Kidney epithelial cell (primary cell): ENCODE measurements around the gene CTXN1. TPM values are rescaled to one million over a fixed set of nuclear protein-coding genes. Genes with fewer than 3 reads are reported as not detected.
"Not testable (repeated sequence)": the region's sequence is repeated elsewhere in the genome, so short reads cannot be mapped to it uniquely, and the experiment has no call there.

Experiments
- DNase-seq: peaks from one replicate; pipeline ENCODE4 v3.0.0-alpha.2; 2010; ENCODE audit warnings: low read depth
- H3K27me3 ChIP-seq: 2 replicates; pipeline ENCODE4 v1.6.0; 2011; ENCODE audit warnings: low read length; ENCODE audit not compliant: control insufficient read depth, insufficient read depth
- H3K36me3 ChIP-seq: 2 replicates; pipeline ENCODE4 v1.5.1; 2011; ENCODE audit warnings: low read length; ENCODE audit not compliant: control insufficient read depth, insufficient read depth
- H3K4me3 ChIP-seq: 2 replicates; pipeline ENCODE4 v1.5.1; 2011; ENCODE audit warnings: low read depth, mild to moderate bottlenecking, control low read depth, low read length
- total RNA-seq: library from RNA; depleted of rRNA; stranded (reverse); fragments of >200 nt; gene quantifications from 2 replicates; pipeline ENCODE4 v1.2.3, GENCODE V29; 2015
- TF ChIP-seq, protein P1 (sequence below): IDR thresholded peaks from 2 replicates; pipeline ENCODE4 v1.5.1; 2011; ENCODE audit warnings: mild to moderate bottlenecking, moderate library complexity, low read length, control low read depth, inconsistent platforms; ENCODE audit not compliant: insufficient read depth, poor library complexity, severe bottlenecking

The CTXN1 gene
- total RNA-seq, 1 donor from 2014 or later, result 16.1 TPM

DNA sequence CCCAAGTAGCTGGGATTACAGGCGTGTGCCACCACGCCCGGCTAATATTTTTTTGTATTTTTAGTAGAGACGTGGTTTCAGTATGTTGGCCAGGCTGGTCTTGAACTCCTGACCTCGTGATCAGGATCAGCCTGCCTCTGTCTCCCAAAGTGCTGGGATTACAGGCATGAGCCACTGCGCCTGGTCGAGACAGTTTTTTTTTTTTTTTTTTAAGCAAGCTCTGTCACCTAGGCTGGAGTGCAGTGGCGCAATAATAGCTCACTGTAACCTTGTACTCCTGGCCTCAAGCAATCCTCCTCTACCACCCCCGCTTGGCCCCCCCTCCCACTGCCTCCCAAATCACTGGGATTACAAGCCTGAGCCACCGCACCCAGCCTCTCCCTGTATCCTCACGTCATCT lies 28.6 kb downstream of the CTXN1 start:
- TF ChIP-seq, protein P1, sequence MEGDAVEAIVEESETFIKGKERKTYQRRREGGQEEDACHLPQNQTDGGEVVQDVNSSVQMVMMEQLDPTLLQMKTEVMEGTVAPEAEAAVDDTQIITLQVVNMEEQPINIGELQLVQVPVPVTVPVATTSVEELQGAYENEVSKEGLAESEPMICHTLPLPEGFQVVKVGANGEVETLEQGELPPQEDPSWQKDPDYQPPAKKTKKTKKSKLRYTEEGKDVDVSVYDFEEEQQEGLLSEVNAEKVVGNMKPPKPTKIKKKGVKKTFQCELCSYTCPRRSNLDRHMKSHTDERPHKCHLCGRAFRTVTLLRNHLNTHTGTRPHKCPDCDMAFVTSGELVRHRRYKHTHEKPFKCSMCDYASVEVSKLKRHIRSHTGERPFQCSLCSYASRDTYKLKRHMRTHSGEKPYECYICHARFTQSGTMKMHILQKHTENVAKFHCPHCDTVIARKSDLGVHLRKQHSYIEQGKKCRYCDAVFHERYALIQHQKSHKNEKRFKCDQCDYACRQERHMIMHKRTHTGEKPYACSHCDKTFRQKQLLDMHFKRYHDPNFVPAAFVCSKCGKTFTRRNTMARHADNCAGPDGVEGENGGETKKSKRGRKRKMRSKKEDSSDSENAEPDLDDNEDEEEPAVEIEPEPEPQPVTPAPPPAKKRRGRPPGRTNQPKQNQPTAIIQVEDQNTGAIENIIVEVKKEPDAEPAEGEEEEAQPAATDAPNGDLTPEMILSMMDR, result no peak
- peaks cover 1% of the 10 kb centered on the region for H3K36me3 ChIP-seq
- no peak overlapping the region for H3K4me3 ChIP-seq
- no peak for DNase-seq
- H3K27me3 ChIP-seq, result no peaks in the 10 kb centered on the region

GRCh38 chr19:7895565-7895964 lies 30.4 kb downstream of the CTXN1 start:
- Histone ChIP-seq H3K27me3 (no peaks in the 10 kb centered on the region), H3K4me3 (no peak overlapping the region), H3K36me3 (no peaks in the 10 kb centered on the region)
- no peak for DNase-seq
- TF ChIP-seq, protein P1, result no peak

GRCh38 chr19:7894612-7895309 lies 31.2 kb downstream of the CTXN1 start:
- no peaks in the 10 kb centered on the region for H3K36me3 ChIP-seq
- no peak overlapping the region for H3K4me3 ChIP-seq
- H3K27me3 ChIP-seq, result no peaks in the 10 kb centered on the region
- TF ChIP-seq, protein P1, result no peak
- no peak for DNase-seq

GRCh38 chr19:7893362-7894101 lies 32.4 kb downstream of the CTXN1 start:
- not testable (repeated sequence) for H3K27me3 ChIP-seq
- DNase-seq, result peak; percentile 43

DNA sequence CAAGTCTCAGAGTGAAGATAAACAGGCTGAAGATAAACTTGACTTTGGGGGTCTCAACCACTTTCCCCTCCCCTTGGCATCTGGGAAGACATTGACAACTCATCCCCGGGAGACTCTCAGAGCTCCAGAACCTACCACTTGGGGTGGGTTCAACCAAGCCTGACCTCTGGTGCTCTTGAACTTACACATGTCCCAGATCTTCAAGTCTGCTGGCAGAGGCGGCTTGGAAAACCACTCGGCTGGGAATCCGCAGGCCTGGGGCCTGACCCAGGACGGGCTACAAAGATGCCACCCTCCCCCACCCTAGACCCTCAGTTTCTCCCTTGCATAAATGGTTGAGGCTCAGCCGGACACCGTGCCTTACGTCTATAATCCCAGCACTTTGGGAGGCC lies 37.1 kb downstream of the CTXN1 start:
- Histone ChIP-seq H3K36me3 (no peaks in the 10 kb centered on the region), H3K4me3 (peak overlapping the region; percentile 53), H3K27me3 (no peaks in the 10 kb centered on the region)
- TF ChIP-seq, protein P1, result no peak
- no peak for DNase-seq

More at GRCh38 chr19:7893362-7894101, 32.4 kb downstream of the CTXN1 start:
- not testable (repeated sequence) for H3K4me3 ChIP-seq, H3K36me3 ChIP-seq

DNA sequence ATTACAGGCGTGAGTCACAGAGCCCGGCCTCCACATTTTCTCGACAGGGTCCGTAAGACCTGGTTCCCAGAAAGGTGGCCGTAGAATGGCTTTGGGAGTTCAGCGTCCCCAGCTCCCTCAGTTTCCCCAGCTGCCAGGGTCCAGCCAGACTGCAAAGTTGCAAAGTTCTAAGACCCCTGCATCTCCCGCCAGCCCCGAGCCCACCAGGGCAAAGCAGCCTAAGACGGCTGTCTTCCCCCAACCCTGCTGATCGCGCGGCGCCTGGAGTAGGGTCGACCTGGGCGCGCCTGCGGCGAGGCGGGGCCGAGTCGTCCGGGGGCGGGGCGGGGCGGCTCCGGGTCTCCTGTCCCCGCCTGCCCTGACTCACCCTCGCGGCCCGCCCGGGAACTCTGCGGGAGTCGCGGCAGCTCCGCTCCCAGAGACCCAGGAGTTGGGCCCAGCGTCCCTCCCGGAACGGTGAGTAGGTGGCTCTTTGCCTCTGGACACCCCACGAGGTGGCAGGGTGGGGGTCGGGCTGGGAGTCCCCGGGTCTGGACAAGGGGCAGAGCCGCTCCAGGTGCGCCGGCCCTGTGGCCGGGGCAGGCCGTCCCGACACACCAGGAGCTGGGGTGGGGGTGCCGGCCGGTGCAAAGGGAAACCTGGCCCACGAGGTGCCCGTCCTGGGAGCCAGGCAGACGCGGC lies 37.6 kb downstream of the CTXN1 start, which contains the start of gene LRRC8E:
TSS of gene LRRC8E (plus strand) at position 366 of the 681 bp plus-strand sequence. CDS start 7,094 bp downstream, outside the sequence.
- Histone ChIP-seq H3K27me3 (no peaks in the 10 kb centered on the region), H3K4me3 (peak within 1 kb of the TSS; percentile 53)

More for the DNA sequence above, 37.6 kb downstream of the CTXN1 start, which contains the start of gene LRRC8E:
- TF ChIP-seq, protein P1, result no peak
- no peaks in the 10 kb centered on the region for H3K36me3 ChIP-seq
- no peak for DNase-seq
